ENCODE data around the gene PTPRK.

DNA sequence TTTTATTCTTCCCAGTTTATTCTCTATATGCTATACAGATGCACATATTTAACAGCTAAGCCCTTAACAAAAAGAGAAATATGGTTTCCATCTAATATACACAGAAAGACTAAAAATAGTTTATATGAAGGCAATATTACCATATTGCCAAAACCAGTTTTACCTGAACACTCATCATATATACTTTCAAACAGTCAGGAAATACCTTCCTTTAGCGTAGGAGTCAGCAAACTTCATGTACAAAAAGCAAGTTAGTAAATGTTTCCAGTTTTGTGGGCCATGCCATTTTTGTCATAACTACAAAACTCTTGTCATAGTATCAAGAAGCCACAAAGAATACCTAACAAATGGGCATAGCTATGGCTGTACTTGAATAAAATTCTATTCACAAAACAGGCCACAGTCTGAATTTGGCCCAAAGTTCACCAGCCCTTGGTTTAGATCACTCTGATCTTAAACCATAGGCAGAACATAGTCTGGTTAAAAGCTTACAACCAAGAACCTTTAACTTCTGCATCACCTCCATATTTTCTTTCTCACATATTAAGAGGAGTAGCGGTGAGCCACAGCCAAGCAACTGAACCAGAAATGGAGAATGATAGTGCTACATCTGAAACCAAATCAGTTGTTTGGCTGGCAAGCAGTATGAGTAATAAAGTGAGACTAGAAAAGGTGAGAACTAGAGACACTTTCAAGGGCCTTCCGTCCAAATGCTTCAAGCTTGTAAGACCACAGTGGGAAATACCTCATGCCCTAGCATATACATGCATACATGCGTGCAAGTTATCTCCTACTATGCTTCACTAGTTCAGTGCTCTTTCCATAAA lies 116.6 kb downstream of the PTPRK start:
- TF ChIP-seq, protein P1, sequence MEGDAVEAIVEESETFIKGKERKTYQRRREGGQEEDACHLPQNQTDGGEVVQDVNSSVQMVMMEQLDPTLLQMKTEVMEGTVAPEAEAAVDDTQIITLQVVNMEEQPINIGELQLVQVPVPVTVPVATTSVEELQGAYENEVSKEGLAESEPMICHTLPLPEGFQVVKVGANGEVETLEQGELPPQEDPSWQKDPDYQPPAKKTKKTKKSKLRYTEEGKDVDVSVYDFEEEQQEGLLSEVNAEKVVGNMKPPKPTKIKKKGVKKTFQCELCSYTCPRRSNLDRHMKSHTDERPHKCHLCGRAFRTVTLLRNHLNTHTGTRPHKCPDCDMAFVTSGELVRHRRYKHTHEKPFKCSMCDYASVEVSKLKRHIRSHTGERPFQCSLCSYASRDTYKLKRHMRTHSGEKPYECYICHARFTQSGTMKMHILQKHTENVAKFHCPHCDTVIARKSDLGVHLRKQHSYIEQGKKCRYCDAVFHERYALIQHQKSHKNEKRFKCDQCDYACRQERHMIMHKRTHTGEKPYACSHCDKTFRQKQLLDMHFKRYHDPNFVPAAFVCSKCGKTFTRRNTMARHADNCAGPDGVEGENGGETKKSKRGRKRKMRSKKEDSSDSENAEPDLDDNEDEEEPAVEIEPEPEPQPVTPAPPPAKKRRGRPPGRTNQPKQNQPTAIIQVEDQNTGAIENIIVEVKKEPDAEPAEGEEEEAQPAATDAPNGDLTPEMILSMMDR (conservative IDR thresholded peaks at IDR 0.05; ENCODE audit: low read depth in 2 of 2), result no peak
- TF ChIP-seq, protein P2, sequence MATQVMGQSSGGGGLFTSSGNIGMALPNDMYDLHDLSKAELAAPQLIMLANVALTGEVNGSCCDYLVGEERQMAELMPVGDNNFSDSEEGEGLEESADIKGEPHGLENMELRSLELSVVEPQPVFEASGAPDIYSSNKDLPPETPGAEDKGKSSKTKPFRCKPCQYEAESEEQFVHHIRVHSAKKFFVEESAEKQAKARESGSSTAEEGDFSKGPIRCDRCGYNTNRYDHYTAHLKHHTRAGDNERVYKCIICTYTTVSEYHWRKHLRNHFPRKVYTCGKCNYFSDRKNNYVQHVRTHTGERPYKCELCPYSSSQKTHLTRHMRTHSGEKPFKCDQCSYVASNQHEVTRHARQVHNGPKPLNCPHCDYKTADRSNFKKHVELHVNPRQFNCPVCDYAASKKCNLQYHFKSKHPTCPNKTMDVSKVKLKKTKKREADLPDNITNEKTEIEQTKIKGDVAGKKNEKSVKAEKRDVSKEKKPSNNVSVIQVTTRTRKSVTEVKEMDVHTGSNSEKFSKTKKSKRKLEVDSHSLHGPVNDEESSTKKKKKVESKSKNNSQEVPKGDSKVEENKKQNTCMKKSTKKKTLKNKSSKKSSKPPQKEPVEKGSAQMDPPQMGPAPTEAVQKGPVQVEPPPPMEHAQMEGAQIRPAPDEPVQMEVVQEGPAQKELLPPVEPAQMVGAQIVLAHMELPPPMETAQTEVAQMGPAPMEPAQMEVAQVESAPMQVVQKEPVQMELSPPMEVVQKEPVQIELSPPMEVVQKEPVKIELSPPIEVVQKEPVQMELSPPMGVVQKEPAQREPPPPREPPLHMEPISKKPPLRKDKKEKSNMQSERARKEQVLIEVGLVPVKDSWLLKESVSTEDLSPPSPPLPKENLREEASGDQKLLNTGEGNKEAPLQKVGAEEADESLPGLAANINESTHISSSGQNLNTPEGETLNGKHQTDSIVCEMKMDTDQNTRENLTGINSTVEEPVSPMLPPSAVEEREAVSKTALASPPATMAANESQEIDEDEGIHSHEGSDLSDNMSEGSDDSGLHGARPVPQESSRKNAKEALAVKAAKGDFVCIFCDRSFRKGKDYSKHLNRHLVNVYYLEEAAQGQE (IDR thresholded peaks at IDR 0.05; ENCODE audit: unreplicated experiment), result no peak
- no peak for TF ChIP-seq CREB1 (CRISPR knock-in tag; IDR thresholded peaks at IDR 0.05; ENCODE audit: low read depth)
- no peak for TF ChIP-seq POLR2AphosphoS5 (IDR thresholded peaks at IDR 0.05; ENCODE audit: low read depth)
- TF ChIP-seq EZH2 (IDR thresholded peaks at IDR 0.05; ENCODE audit: low read depth, unreplicated experiment), result no peak
- no peak for TF ChIP-seq EZH2phosphoT487 (IDR thresholded peaks at IDR 0.05; ENCODE audit: unreplicated experiment)
- no peak for TF ChIP-seq JUNB (IDR thresholded peaks at IDR 0.05; ENCODE audit: unreplicated experiment)
- TF ChIP-seq STAT1 (IDR thresholded peaks at IDR 0.05; ENCODE audit: unreplicated experiment), result no peak
- TF ChIP-seq ZNF331 (CRISPR knock-in tag; IDR thresholded peaks at IDR 0.05; ENCODE audit: low read depth), result no peak
- TF ChIP-seq ZNF114 (CRISPR knock-in tag; IDR thresholded peaks at IDR 0.05), result no peak
- TF ChIP-seq, protein P3, sequence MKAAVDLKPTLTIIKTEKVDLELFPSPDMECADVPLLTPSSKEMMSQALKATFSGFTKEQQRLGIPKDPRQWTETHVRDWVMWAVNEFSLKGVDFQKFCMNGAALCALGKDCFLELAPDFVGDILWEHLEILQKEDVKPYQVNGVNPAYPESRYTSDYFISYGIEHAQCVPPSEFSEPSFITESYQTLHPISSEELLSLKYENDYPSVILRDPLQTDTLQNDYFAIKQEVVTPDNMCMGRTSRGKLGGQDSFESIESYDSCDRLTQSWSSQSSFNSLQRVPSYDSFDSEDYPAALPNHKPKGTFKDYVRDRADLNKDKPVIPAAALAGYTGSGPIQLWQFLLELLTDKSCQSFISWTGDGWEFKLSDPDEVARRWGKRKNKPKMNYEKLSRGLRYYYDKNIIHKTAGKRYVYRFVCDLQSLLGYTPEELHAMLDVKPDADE (IDR thresholded peaks at IDR 0.05), result no peak
- TF ChIP-seq NANOG (IDR thresholded peaks at IDR 0.05; ENCODE audit: borderline replicate concordance), result no peak
